GM19438 (cell line): Measurements from ENCODE around the gene MYOZ3.
A peak's percentile ranks its signal among the peaks of the same experiment; 100 is the strongest.

ENCODE experiments used
- ATAC-seq: cut with Tn5 transposase; IDR thresholded peaks from one replicate; pipeline ENCODE4 v1.9.1; 2021; ENCODE audit warnings: low read depth; ENCODE audit not compliant: unreplicated experiment

MYOZ3 gene

GRCh38 chr5:150661086-150661485 is at the start of gene MYOZ3:
MYOZ3 (plus strand) TSS chr5:150661251; CDS start chr5:150662942, 1,691 bp downstream.
- no peak for ATAC-seq

- no peak for ATAC-seq
Observed at GRCh38 chr5:150612405-150612804, 48.6 kb upstream of the MYOZ3 start.

- no peak for ATAC-seq
Observed at GRCh38 chr5:150612905-150613670, 48.0 kb upstream of the MYOZ3 start.

- ATAC-seq = no peak
Observed at GRCh38 chr5:150613991-150614660, 46.9 kb upstream of the MYOZ3 start.

GRCh38 chr5:150614661-150615060 is 46.4 kb upstream of the MYOZ3 start:
- no peak for ATAC-seq

GRCh38 chr5:150615141-150615699 is 45.8 kb upstream of the MYOZ3 start:
- no peak for ATAC-seq

- no peak for ATAC-seq
Observed at GRCh38 chr5:150616024-150616470, 45.0 kb upstream of the MYOZ3 start.

GRCh38 chr5:150616506-150616905 is 44.5 kb upstream of the MYOZ3 start:
- ATAC-seq = no peak

GRCh38 chr5:150618163-150618562 is 42.9 kb upstream of the MYOZ3 start:
- ATAC-seq = no peak

GRCh38 chr5:150618588-150619281 is 42.3 kb upstream of the MYOZ3 start:
- no peak for ATAC-seq

- no peak for ATAC-seq
Observed at GRCh38 chr5:150619359-150620230, 41.5 kb upstream of the MYOZ3 start.

GRCh38 chr5:150621301-150621700 is 39.8 kb upstream of the MYOZ3 start:
- ATAC-seq = no peak

GRCh38 chr5:150622157-150622556 is 38.9 kb upstream of the MYOZ3 start:
- no peak for ATAC-seq

GRCh38 chr5:150623152-150623877 is 37.7 kb upstream of the MYOZ3 start:
- ATAC-seq = no peak

- ATAC-seq = no peak
Observed at GRCh38 chr5:150623878-150624216, 37.2 kb upstream of the MYOZ3 start.

- ATAC-seq = peak; percentile 36
Observed at GRCh38 chr5:150624334-150625163, 36.5 kb upstream of the MYOZ3 start.

- ATAC-seq = no peak
Observed at GRCh38 chr5:150625164-150625535, 35.9 kb upstream of the MYOZ3 start.

- ATAC-seq = peak; percentile 45
Observed at GRCh38 chr5:150625831-150626746, 35.0 kb upstream of the MYOZ3 start.
